GM21515 (cell line): ENCODE measurements around the gene TPGS1.

ENCODE experiments used
- ATAC-seq: cut with Tn5 transposase; IDR thresholded peaks from one replicate; pipeline ENCODE4 v1.9.1; 2021; ENCODE audit not compliant: unreplicated experiment

The TPGS1 gene

DNA sequence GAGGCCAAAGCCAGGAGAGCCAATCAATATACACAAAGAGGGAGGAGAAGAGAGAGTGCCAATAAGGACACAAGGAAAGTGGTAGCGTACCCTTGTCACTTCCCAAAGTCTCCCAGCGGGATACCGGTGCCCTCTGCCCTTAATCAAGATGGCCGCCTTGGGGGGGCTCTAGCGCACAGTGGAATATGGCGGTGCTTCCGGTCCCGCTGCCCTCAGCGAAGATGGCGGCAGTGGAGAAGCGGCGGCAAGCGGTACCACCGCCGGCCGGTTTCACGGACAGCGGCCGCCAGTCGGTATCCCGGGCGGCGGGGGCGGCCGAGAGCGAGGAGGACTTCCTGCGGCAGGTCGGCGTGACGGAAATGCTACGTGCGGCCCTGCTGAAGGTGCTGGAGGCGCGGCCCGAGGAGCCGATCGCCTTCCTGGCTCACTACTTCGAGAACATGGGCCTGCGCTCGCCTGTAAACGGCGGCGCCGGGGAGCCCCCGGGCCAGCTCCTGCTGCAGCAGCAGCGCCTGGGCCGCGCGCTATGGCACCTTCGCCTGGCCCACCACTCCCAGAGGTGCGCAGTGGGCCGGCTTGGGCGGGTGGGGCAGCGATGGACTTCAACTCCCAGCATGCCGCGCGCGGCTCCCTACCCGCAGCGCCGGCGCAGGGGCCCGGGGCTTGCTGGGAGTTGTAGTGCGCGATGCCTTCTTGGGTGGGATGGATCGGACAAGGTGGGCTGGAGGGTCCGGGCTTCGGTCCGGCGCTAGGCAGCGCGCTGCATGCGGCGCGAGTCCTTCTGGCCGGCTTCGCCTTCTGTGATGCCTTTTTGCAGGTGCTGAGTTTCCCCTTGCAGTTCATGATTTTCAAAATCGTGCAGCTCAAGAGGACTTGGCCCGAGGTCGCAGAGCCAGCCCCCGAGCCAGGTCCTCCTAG lies at the start of gene TPGS1:
Gene TPGS1, plus strand, starts transcription at position 212 of the 918 bp plus-strand sequence. Its CDS starts 10 bp downstream, at position 222.
- peak; percentile 60 for ATAC-seq

GRCh38 chr19:457636-458035 lies 49.7 kb upstream of the TPGS1 start:
- no peak for ATAC-seq

- ATAC-seq = no peak
These were observed 48.9 kb upstream of the TPGS1 start for GRCh38 chr19:458091-459042.

DNA sequence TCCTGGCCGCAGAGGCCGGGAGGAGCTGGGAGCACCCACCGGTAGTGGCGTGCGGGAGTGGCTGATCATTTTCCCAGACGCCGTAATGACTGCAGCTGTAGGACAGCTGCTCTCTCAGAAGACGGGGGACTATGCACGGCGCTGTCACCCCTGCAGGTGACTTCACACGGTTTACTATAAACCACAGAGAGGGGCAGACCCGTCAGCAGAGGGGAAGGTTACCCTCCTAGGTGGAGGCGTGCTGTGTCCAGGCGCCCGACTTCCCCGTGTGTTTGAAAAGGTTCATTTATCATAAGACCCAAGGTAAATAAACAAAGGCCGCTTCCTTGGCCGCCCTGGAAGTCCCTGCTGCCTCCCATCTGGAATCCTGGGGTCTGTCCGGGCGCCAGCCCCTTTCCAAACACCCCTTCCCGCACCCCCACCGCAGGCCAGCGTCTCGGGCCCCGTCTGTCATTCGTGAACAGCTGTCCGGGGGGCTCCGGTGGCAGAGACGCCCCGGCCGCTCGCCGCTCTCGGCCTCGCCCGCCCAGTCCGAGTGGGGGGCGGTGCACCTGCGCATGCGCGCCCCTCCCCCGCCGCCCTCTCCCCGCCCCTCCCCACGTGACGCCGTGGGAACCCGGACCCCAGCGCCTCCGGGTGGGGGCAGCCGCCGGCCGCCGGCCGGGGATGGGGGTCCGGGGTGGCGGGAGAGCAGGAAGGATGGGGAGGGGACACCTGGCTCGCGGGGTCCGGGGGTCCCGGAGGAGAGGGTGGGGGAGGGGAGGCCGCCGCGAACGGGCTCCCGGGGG lies 47.4 kb upstream of the TPGS1 start:
- ATAC-seq = no peak

- ATAC-seq = no peak
These were observed 46.2 kb upstream of the TPGS1 start, which contains the start of gene SHC2 for GRCh38 chr19:460877-461720. Gene SHC2 (minus strand): TSS chr19:461033. CDS start chr19:460996, 37 bp downstream.

GRCh38 chr19:461721-462551 lies 45.4 kb upstream of the TPGS1 start:
- no peak for ATAC-seq

DNA sequence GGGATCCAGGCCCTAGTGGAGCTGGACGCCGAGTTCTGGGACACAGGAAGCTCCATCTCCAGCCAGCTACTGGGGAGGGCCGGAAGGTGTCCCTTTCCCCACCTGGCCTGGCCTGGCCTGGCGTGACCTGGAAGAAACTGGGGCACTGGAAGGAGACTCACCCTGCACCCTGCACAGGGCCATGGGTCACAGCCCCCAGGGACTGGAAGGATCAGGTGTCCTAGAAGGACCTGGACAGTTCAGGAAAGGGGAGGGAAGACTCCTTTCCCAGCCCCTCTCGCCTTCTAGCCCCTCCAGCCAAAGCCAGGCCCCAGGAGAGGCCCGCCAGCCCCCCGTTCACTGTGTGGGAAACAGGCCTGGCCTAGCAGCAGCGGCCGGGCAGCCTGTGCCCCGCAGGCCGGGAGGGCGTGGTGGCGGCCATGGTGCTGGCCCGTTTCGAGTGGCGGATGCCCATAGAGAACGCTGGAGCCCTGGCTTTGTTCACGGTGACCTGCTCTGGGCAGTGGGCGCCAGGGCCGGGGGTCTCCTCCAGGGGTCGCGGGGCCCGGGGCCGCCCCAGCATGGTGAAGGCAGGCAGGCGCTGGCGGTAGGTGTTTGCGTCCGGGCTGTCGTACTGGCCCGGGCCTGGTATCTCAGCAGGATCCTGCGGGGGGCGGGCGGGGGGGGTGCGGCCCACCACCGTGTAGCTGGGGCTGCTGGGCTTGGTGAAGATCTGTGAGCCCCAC lies 43.7 kb upstream of the TPGS1 start:
- no peak for ATAC-seq

DNA sequence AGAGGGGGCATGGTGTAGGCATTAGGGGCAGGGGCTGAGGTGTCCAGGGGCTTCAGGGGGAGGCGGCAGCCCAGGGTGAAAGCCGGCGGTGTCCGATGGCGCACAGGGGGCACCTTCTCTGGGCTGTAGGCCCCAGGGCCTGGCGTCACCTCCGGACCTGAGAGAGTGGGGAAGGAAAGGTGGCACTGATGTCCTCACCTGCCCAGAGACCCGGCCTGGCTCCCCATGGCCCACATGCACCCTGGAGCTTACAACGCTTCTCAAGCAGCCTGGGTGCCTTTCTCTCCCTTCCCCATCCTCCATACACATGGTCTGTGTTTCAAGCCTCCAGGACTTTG lies 43.1 kb upstream of the TPGS1 start:
- ATAC-seq = no peak

DNA sequence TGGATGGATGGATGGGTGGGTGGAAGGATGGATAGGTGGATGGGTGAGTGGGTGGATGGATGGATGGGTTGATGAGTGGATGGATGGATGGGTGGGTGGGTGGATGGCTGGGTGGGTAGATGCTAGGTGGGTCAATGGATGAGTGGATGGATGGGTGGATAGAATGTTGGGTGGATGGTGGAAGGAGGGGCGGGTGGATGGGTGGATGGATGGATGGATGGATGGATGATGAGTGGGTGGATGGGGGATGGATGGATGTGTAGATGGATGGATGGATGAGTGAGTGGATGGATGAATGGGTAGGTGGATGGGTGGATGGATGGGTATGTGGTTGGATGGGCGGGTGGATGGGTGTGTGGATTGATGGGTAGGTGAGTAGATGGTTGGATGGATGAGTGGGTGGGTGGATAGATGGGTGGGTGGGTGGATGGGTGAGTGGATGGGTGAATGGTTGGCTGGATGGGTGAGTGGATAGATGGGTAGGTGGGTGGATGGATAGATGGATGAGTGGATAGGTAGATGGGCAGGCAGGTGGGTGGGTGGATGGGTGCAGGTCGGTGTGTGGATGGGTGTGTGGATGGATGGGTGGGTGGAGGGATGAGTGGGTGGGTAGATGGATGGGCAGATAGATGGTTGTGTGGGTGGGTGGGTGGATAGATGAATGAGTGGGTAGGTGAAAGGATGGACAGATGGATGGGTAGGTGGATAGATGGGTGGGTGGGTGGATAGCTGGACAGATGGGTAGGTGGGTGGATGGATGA lies 42.1 kb upstream of the TPGS1 start:
- ATAC-seq = no peak

- no peak for ATAC-seq
These were observed 39.7 kb upstream of the TPGS1 start for GRCh38 chr19:467554-467953.

- ATAC-seq = no peak
These were observed 38.6 kb upstream of the TPGS1 start for GRCh38 chr19:468587-469256.

- ATAC-seq = no peak
These were observed 37.5 kb upstream of the TPGS1 start for GRCh38 chr19:469833-470232.

GRCh38 chr19:470701-471100 lies 36.6 kb upstream of the TPGS1 start:
- ATAC-seq = no peak

GRCh38 chr19:472005-472858 lies 35.1 kb upstream of the TPGS1 start:
- no peak for ATAC-seq

- no peak for ATAC-seq
These were observed 32.9 kb upstream of the TPGS1 start for GRCh38 chr19:474126-475078.
